ENCODE data around the gene EFNA5.

EFNA5 gene

DNA sequence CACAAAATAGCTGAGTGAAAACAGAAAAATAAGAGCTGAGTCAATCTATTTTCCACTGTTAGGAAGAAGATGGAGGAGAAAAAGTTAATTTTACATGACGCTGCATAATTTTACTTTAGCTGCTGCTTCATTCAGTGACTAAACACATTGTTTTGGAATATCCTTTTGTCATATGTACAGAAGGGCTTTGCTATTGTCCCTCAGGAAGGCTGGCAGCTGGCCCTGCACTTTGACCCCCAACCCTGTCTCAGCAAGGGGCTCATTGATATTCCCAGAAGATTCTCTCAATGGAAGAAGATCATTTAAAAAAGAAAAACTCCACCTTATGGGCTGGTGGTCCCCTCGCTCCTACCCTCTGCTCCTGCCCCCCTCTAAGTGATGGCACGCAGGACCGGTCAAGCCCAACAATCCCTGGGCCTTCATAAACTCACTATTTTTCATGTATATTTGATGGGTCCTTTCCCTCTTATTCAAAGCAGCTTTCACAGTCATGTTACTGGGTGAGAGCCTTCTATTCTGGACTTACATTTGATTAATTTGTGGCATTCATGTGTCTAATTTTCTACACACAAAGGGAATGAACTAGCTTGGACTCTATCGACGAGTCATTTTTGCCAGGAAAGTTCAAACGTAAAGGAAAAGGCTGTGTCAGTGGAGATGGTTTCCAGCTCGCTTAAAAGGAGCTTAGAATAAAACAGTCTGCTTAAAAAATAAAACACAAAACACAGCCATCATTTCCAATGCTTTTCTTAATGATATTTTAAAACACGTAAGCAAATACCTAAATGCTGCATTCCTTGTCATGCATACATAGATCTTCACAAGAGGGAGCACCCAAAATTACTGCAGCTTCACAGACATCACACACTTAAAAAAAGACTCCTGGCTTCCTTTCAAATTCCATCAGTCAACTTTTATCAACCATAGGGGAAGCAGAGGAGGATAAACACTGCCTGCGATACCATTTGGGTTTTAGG lies 104.7 kb downstream of the EFNA5 start:
- Histone ChIP-seq H3K4me1 (ENCODE audit: insufficient read depth, insufficient read length) (no peaks in the 10 kb centered on the region), H3K9ac (ENCODE audit: insufficient read length, low read depth) (no peak overlapping the region), H3K4me3 (ENCODE audit: insufficient read length, low read depth) (no peak overlapping the region), H3K27me3 (ENCODE audit: insufficient read depth, insufficient read length) (no peaks in the 10 kb centered on the region), H3K36me3 (ENCODE audit: insufficient read depth, insufficient read length, low read length) (no peaks in the 10 kb centered on the region), H3K9me3 (ENCODE audit: insufficient read depth, low read length) (no peaks in the 10 kb centered on the region)
- TF ChIP-seq ZNF274 (IDR thresholded peaks at IDR 0.05; ENCODE audit: low read depth, low read length) (no peak), YY1 (IDR thresholded peaks at IDR 0.05; ENCODE audit: insufficient read depth, insufficient read length) (no peak), SUZ12 (IDR thresholded peaks at IDR 0.05; ENCODE audit: extremely low read depth, insufficient read depth, insufficient read length) (no peak)
- DNase-seq (ENCODE audit: low read depth, low spot score) = no peak

DNA sequence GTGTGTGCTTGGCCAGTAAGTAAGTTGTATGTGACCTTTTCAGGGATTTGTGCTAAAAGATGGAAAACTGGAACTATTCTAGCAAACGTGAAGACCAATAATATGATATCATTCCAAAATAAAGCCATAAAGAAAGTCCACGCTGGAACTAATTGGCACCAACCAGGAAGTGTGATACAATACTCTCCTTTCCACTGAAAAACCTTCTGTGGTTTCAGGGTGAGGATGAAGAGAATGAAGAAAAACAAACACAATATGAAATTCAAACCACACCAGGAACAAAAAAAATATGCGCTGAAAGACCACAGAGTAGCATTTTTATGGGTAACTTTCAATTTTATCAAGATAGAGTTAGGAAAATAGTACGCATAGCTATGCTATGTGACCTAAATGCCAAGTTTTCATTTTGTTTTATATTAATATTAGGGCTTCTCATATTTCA lies 105.8 kb downstream of the EFNA5 start:
- no peak for DNase-seq (ENCODE audit: low read depth, low spot score)
- H3K4me3 ChIP-seq (ENCODE audit: insufficient read length, low read depth) = no peak overlapping the region
- H3K27me3 ChIP-seq (ENCODE audit: insufficient read depth, insufficient read length) = no peaks in the 10 kb centered on the region
- no peaks in the 10 kb centered on the region for H3K4me1 ChIP-seq (ENCODE audit: insufficient read depth, insufficient read length)
- H3K9ac ChIP-seq (ENCODE audit: insufficient read length, low read depth) = no peak overlapping the region
- TF ChIP-seq SUZ12 (IDR thresholded peaks at IDR 0.05; ENCODE audit: extremely low read depth, insufficient read depth, insufficient read length) (no peak), ZNF274 (IDR thresholded peaks at IDR 0.05; ENCODE audit: low read depth, low read length) (no peak), YY1 (IDR thresholded peaks at IDR 0.05; ENCODE audit: insufficient read depth, insufficient read length) (no peak)
- H3K9me3 ChIP-seq (ENCODE audit: insufficient read depth, low read length) = no peaks in the 10 kb centered on the region
- H3K36me3 ChIP-seq (ENCODE audit: insufficient read depth, insufficient read length, low read length) = no peaks in the 10 kb centered on the region

DNA sequence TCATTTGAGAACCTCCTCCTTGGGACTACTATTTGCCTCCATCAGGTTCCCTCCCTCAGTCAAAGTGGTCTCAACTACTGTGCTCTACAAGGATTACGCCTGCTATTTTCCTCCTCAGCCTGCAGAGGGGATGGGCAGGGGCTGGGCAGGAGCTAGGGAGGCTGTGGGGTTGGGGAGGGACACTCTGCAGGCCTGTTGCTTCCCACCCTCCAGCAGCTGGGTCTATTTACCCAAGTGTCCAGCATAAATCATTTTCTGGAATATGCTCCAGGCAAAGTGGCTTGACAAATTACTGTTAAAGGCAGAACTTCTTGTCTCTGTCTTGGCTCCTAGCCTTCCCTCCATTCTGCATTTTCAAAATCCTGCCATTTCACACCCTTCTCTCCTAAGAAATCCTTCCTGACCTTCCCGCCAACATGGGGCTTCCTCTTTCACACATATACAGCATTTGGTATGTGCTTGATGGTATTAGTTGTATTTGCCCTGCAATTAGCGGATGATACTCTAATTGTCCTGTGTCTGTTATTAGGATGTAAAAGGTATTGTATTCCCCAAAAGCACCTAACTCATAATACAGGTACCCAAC lies 106.7 kb downstream of the EFNA5 start:
- TF ChIP-seq YY1 (IDR thresholded peaks at IDR 0.05; ENCODE audit: insufficient read depth, insufficient read length) (no peak), ZNF274 (IDR thresholded peaks at IDR 0.05; ENCODE audit: low read depth, low read length) (no peak), SUZ12 (IDR thresholded peaks at IDR 0.05; ENCODE audit: extremely low read depth, insufficient read depth, insufficient read length) (no peak)
- H3K4me3 ChIP-seq (ENCODE audit: insufficient read length, low read depth) = no peak overlapping the region
- no peaks in the 10 kb centered on the region for H3K36me3 ChIP-seq (ENCODE audit: insufficient read depth, insufficient read length, low read length)
- H3K9ac ChIP-seq (ENCODE audit: insufficient read length, low read depth) = no peak overlapping the region
- no peaks in the 10 kb centered on the region for H3K27me3 ChIP-seq (ENCODE audit: insufficient read depth, insufficient read length)
- no peak for DNase-seq (ENCODE audit: low read depth, low spot score)
- no peaks in the 10 kb centered on the region for H3K9me3 ChIP-seq (ENCODE audit: insufficient read depth, low read length)
- H3K4me1 ChIP-seq (ENCODE audit: insufficient read depth, insufficient read length) = no peaks in the 10 kb centered on the region

DNA sequence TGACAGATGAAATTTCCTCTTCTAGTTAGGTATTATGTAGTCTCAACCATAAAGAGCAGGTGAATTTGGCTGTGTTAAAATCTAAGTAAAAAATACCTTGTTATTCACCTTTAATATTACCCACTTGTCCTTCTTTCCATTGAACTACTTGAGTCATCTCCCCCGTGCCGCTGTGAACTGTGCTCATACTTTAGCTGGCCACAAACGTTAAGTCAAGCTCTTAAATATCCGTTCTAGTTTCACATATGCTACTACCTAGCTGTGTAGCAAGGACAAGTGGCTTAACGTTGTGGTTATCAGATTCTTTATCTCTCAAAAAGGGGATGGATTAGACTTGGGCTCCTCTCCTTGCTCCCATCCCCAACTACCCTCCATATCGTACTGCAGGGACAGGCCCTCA lies 110.4 kb downstream of the EFNA5 start:
- no peak overlapping the region for H3K9ac ChIP-seq (ENCODE audit: insufficient read length, low read depth)
- TF ChIP-seq YY1 (IDR thresholded peaks at IDR 0.05; ENCODE audit: insufficient read depth, insufficient read length) (no peak), SUZ12 (IDR thresholded peaks at IDR 0.05; ENCODE audit: extremely low read depth, insufficient read depth, insufficient read length) (no peak)
- H3K4me1 ChIP-seq (ENCODE audit: insufficient read depth, insufficient read length) = peaks cover 4% of the 10 kb centered on the region
- no peaks in the 10 kb centered on the region for H3K9me3 ChIP-seq (ENCODE audit: insufficient read depth, low read length)
- H3K4me3 ChIP-seq (ENCODE audit: insufficient read length, low read depth) = no peak overlapping the region
- no peaks in the 10 kb centered on the region for H3K27me3 ChIP-seq (ENCODE audit: insufficient read depth, insufficient read length)
- H3K36me3 ChIP-seq (ENCODE audit: insufficient read depth, insufficient read length, low read length) = no peaks in the 10 kb centered on the region
- DNase-seq (ENCODE audit: low read depth, low spot score) = no peak

DNA sequence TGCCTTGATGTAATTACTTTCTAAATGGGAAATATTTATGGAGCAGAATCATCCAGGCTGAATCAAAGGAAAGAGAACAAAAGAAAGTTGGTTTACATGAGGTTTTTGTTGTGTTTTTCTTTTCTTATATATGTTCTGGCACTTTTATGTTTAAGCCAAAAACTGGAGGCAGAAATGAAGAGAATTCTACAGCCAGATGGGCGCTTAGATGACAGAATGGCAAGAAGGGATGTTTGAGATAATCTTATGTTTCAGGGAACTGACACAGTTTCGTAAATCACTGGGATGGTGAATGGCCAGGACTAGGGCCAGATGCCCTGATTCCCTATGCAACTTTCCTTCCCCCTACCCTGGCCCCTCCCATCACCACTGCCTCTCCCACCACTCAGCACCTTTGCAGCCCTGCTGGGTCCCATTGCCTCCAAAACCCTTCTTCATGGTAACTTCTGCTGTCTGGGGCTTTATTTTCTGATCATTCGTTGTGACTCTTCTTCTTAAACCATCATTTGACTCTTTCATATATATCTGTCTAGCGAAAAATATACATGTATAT lies 111.8 kb downstream of the EFNA5 start:
- Histone ChIP-seq H3K27me3 (ENCODE audit: insufficient read depth, insufficient read length) (no peaks in the 10 kb centered on the region), H3K4me1 (ENCODE audit: insufficient read depth, insufficient read length) (peaks cover 4% of the 10 kb centered on the region)
- DNase-seq (ENCODE audit: low read depth, low spot score) = no peak

DNA sequence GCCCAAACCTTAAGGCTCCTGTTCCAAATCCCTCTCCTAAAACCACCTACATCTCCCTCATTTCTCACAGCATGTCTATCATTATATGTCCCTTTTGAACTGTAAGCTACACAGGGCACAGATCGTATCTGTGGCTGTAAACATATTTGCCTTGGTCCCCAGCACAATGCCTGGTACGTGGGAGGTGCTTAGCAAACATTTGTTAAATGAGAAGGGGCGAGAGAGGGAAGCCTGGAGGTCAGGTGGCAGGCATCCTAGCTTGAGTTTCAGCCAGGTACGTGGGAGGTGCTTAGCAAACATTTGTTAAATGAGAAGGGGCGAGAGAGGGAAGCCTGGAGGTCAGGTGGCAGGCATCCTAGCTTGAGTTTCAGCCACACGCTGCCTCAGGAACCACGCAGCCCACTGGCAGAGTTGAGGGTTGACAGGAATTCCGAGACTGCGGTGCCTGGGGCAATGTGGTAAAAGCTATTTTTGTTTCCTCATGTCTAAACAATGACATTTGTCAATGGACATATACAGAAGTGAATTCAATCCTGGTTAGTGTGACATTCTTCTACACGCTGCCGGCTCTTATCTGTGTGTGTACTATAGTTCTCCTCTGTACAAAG lies 113.6 kb downstream of the EFNA5 start:
- H3K4me1 ChIP-seq (ENCODE audit: insufficient read depth, insufficient read length) = peaks cover 4% of the 10 kb centered on the region

More for the DNA sequence above, 111.8 kb downstream of the EFNA5 start:
- no peaks in the 10 kb centered on the region for H3K36me3 ChIP-seq (ENCODE audit: insufficient read depth, insufficient read length, low read length)
- H3K9me3 ChIP-seq (ENCODE audit: insufficient read depth, low read length) = no peaks in the 10 kb centered on the region
- no peak overlapping the region for H3K9ac ChIP-seq (ENCODE audit: insufficient read length, low read depth)
- no peak overlapping the region for H3K4me3 ChIP-seq (ENCODE audit: insufficient read length, low read depth)
- TF ChIP-seq SUZ12 (IDR thresholded peaks at IDR 0.05; ENCODE audit: extremely low read depth, insufficient read depth, insufficient read length) (no peak), ZNF274 (IDR thresholded peaks at IDR 0.05; ENCODE audit: low read depth, low read length) (no peak), YY1 (IDR thresholded peaks at IDR 0.05; ENCODE audit: insufficient read depth, insufficient read length) (no peak)

DNA sequence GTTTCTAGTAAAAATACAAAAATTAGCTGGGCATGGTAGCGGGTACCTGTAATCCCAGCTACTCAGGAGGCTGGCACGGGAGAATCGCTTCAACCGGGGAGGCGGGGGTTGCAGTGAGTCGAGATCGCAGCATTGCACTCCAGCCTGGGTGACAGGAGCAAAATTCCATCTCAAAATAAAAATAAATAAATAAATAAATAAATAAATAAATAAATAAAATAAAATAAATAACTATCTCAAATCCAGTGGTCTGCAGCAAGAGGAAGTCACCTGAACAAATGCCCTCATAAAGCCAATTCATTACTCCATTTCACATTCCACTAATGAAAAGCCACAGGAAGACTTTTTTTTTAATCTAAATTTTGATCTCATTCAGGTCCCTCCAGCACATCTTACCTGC lies 114.2 kb downstream of the EFNA5 start:
- Histone ChIP-seq H3K9ac (ENCODE audit: insufficient read length, low read depth) (no peak overlapping the region), H3K36me3 (ENCODE audit: insufficient read depth, insufficient read length, low read length) (no peaks in the 10 kb centered on the region), H3K27me3 (ENCODE audit: insufficient read depth, insufficient read length) (no peaks in the 10 kb centered on the region), H3K4me3 (ENCODE audit: insufficient read length, low read depth) (no peak overlapping the region), H3K9me3 (ENCODE audit: insufficient read depth, low read length) (no peaks in the 10 kb centered on the region), H3K4me1 (ENCODE audit: insufficient read depth, insufficient read length) (peaks cover 4% of the 10 kb centered on the region)
- no peak for TF ChIP-seq YY1 (IDR thresholded peaks at IDR 0.05; ENCODE audit: insufficient read depth, insufficient read length)
- TF ChIP-seq ZNF274 (IDR thresholded peaks at IDR 0.05; ENCODE audit: low read depth, low read length) = no peak
- TF ChIP-seq SUZ12 (IDR thresholded peaks at IDR 0.05; ENCODE audit: extremely low read depth, insufficient read depth, insufficient read length) = no peak
- DNase-seq (ENCODE audit: low read depth, low spot score) = no peak

More for the DNA sequence above, 113.6 kb downstream of the EFNA5 start:
- Histone ChIP-seq H3K36me3 (ENCODE audit: insufficient read depth, insufficient read length, low read length) (no peaks in the 10 kb centered on the region), H3K27me3 (ENCODE audit: insufficient read depth, insufficient read length) (no peaks in the 10 kb centered on the region), H3K4me3 (ENCODE audit: insufficient read length, low read depth) (no peak overlapping the region), H3K9ac (ENCODE audit: insufficient read length, low read depth) (no peak overlapping the region), H3K9me3 (ENCODE audit: insufficient read depth, low read length) (no peaks in the 10 kb centered on the region)
- no peak for DNase-seq (ENCODE audit: low read depth, low spot score)
- no peak for TF ChIP-seq SUZ12 (IDR thresholded peaks at IDR 0.05; ENCODE audit: extremely low read depth, insufficient read depth, insufficient read length)

Measured in NT2/D1 (cell line).